Upper lobe of left lung (tissue), 4 donors: Measurements from ENCODE around the gene PPRC1.

Experiments used
- CTCF ChIP-seq, 6 experiments: fragments of 450-650 bp in 4 of 6; fragments of 200-600 bp in 2 of 6; sonication (generic) in 2 of 6; IDR thresholded peaks; one replicate each; pipeline ENCODE4 v1.5.1; 2016 to 2019; ENCODE audit warnings: antibody characterized with exemption in 6 of 6
- EP300 ChIP-seq, 4 donors: sonication (generic); formaldehyde crosslinking; IDR thresholded peaks; one replicate each; pipeline ENCODE4 v1.5.1; 2017; ENCODE audit warnings: antibody characterized with exemption in 4 of 4, control low read depth in 2 of 4
- POLR2A ChIP-seq, 4 donors: fragments of 450-650 bp; IDR thresholded peaks; one replicate each; pipeline ENCODE4 v1.5.1; 2016 to 2017; ENCODE audit warnings: antibody characterized with exemption in 4 of 4, mild to moderate bottlenecking in 2 of 4
- POLR2AphosphoS5 ChIP-seq, 2 donors: sonication (generic); formaldehyde crosslinking; IDR thresholded peaks; one replicate each; pipeline ENCODE4 v1.5.1; 2017; ENCODE audit warnings: antibody characterized with exemption in 2 of 2

- TF ChIP-seq CTCF (IDR thresholded peaks at IDR 0.05) (no peak), POLR2A (IDR thresholded peaks at IDR 0.05) (no peak), POLR2AphosphoS5 (IDR thresholded peaks at IDR 0.05) (no peak), EP300 (IDR thresholded peaks at IDR 0.05) (no peak)
These were observed 30.4 kb upstream of the PPRC1 start for GRCh38 chr10:102102421-102102820.
